IMR-90 (cell line): Measurements from ENCODE around the gene OBI1.

Source experiments
- CEBPB ChIP-seq: IDR thresholded peaks from 2 replicates; pipeline ENCODE4 v1.6.1; 2012; ENCODE audit warnings: low read depth, low read length, improper control_type of control experiment
- CHD1 ChIP-seq: IDR thresholded peaks from 2 replicates; pipeline ENCODE4 v1.6.1; 2012; ENCODE audit warnings: low read depth, low read length, improper control_type of control experiment
- FOS ChIP-seq: fragments of 150-350 bp; IDR thresholded peaks from 2 replicates; pipeline ENCODE4 v1.6.1; 2016; ENCODE audit warnings: low read depth, low read length
- MAFK ChIP-seq: IDR thresholded peaks from 2 replicates; pipeline ENCODE4 v1.6.1; 2012; ENCODE audit warnings: low read depth, low read length, improper control_type of control experiment
- MXI1 ChIP-seq: IDR thresholded peaks from 2 replicates; pipeline ENCODE4 v1.6.1; 2012; ENCODE audit warnings: low read depth, mild to moderate bottlenecking, low read length, moderate library complexity, borderline replicate concordance
- POLR2A ChIP-seq: IDR thresholded peaks from 2 replicates; pipeline ENCODE4 v1.6.1; 2012; ENCODE audit warnings: mild to moderate bottlenecking, low read depth, low read length
- RAD21 ChIP-seq: IDR thresholded peaks from 2 replicates; pipeline ENCODE4 v1.6.1; 2012; ENCODE audit warnings: low read length, improper control_type of control experiment
- RCOR1 ChIP-seq: IDR thresholded peaks from 2 replicates; pipeline ENCODE4 v1.6.1; 2012; ENCODE audit warnings: mild to moderate bottlenecking, low read length, improper control_type of control experiment; ENCODE audit not compliant: insufficient replicate concordance
- TF ChIP-seq, protein P1 (sequence below): conservative IDR thresholded peaks from 2 replicates; pipeline ENCODE4 v1.5.1; 2012; ENCODE audit warnings: mild to moderate bottlenecking, low read depth, low read length, improper control_type of control experiment
- TF ChIP-seq, protein P2 (sequence below): fragments of 150-350 bp; IDR thresholded peaks from 2 replicates; pipeline ENCODE4 v1.6.1; 2017; ENCODE audit warnings: mild to moderate bottlenecking, antibody characterized with exemption, low read length, low read depth

DNA sequence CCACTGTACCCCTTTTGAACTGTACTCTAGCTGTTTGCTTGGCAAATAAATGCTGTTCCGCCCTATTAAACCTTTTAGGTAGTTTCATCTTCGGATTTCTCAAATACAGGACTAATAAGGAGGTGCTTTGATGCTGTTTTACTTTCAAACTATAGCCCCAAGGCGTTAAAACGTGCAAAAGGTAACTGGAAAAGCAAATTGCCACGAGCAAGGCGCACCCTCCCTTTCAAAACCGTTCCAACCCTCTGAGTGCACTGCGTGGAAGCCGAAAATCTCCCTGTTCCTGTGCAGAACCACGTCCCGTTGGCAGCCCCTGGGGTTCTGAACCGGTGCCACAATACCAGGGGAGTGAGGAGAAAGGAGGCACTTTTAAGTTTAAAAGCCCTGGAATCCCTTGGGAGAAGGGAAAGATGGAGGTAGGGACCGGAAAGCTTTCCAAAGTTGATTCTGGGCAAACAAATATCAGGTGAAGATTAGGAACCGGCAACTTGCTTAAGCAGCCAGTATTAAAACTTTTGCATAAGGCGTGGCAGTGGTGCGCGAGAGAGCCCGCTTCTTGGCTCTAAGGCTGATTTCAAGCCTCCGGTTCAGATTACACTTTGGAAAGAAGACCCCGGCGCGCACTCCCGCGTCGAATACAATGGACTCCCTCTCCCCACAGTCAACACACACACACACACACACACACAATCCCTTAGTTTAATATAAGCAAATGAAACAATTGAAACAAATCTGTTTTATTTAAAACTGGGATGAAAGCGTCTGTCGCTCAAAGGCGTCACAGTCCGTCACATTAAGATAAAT lies 65.1 kb downstream of the OBI1 start:
- TF ChIP-seq RAD21 (no peak), POLR2A (no peak), CEBPB (no peak), FOS (no peak), MAFK (no peak), RCOR1 (no peak), CHD1 (no peak), MXI1 (no peak)
- TF ChIP-seq, protein P1, sequence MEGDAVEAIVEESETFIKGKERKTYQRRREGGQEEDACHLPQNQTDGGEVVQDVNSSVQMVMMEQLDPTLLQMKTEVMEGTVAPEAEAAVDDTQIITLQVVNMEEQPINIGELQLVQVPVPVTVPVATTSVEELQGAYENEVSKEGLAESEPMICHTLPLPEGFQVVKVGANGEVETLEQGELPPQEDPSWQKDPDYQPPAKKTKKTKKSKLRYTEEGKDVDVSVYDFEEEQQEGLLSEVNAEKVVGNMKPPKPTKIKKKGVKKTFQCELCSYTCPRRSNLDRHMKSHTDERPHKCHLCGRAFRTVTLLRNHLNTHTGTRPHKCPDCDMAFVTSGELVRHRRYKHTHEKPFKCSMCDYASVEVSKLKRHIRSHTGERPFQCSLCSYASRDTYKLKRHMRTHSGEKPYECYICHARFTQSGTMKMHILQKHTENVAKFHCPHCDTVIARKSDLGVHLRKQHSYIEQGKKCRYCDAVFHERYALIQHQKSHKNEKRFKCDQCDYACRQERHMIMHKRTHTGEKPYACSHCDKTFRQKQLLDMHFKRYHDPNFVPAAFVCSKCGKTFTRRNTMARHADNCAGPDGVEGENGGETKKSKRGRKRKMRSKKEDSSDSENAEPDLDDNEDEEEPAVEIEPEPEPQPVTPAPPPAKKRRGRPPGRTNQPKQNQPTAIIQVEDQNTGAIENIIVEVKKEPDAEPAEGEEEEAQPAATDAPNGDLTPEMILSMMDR, result no peak
- TF ChIP-seq, protein P2, sequence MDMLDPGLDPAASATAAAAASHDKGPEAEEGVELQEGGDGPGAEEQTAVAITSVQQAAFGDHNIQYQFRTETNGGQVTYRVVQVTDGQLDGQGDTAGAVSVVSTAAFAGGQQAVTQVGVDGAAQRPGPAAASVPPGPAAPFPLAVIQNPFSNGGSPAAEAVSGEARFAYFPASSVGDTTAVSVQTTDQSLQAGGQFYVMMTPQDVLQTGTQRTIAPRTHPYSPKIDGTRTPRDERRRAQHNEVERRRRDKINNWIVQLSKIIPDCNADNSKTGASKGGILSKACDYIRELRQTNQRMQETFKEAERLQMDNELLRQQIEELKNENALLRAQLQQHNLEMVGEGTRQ, result no peak
